HG02759 (cell line): ENCODE results near the gene IFI44.

Experiments used
- ATAC-seq: cut with Tn5 transposase; IDR thresholded peaks from one replicate; pipeline ENCODE4 v1.9.1; 2021; ENCODE audit warnings: mild to moderate bottlenecking, moderate library complexity; ENCODE audit not compliant: unreplicated experiment

Gene IFI44

GRCh38 chr1:78649628-78650027 is at the start of gene IFI44:
Gene IFI44 (plus strand): TSS chr1:78649831. CDS start chr1:78650196, 365 bp downstream.
- ATAC-seq = peak; percentile 84

- no peak for ATAC-seq
Measured at GRCh38 chr1:78601068-78601467, 48.6 kb upstream of the IFI44 start.

GRCh38 chr1:78603206-78603605 is 46.4 kb upstream of the IFI44 start:
- no peak for ATAC-seq

GRCh38 chr1:78604643-78605042 is 45.0 kb upstream of the IFI44 start:
- no peak for ATAC-seq

GRCh38 chr1:78606274-78606673 is 43.4 kb upstream of the IFI44 start:
- ATAC-seq = no peak

GRCh38 chr1:78607334-78607927 is 42.2 kb upstream of the IFI44 start:
- no peak for ATAC-seq

GRCh38 chr1:78607944-78608343 is 41.7 kb upstream of the IFI44 start:
- no peak for ATAC-seq

GRCh38 chr1:78617615-78618026 is 32.0 kb upstream of the IFI44 start:
- ATAC-seq = peak; percentile 51

GRCh38 chr1:78619032-78619431 is 30.6 kb upstream of the IFI44 start:
- no peak for ATAC-seq

- ATAC-seq = peak; percentile 7
Measured at GRCh38 chr1:78619446-78619802, 30.2 kb upstream of the IFI44 start.

- ATAC-seq = peak; percentile 54
Measured at GRCh38 chr1:78619803-78620579, 29.6 kb upstream of the IFI44 start, which contains the start of gene IFI44L. Gene IFI44L (plus strand): TSS chr1:78620448. CDS start chr1:78627916, 7,468 bp downstream.

- ATAC-seq = peak; percentile 23
Measured at GRCh38 chr1:78620666-78621065, 29.0 kb upstream of the IFI44 start.

GRCh38 chr1:78622548-78622947 is 27.1 kb upstream of the IFI44 start:
- no peak for ATAC-seq

GRCh38 chr1:78624035-78624434 is 25.6 kb upstream of the IFI44 start:
- no peak for ATAC-seq

GRCh38 chr1:78627321-78627720 is 22.3 kb upstream of the IFI44 start:
- no peak for ATAC-seq

- no peak for ATAC-seq
Measured at GRCh38 chr1:78630600-78630999, 19.0 kb upstream of the IFI44 start.

GRCh38 chr1:78633209-78633608 is 16.4 kb upstream of the IFI44 start:
- no peak for ATAC-seq

GRCh38 chr1:78640462-78640861 is 9.2 kb upstream of the IFI44 start:
- ATAC-seq = peak; percentile 70

GRCh38 chr1:78641558-78641957 is 8.1 kb upstream of the IFI44 start:
- ATAC-seq = no peak

- no peak for ATAC-seq
Measured at GRCh38 chr1:78645723-78646122, 3.9 kb upstream of the IFI44 start.

- ATAC-seq = no peak
Measured at GRCh38 chr1:78647238-78647637, 2.4 kb upstream of the IFI44 start.

GRCh38 chr1:78650114-78650660 is 556 bp downstream of the IFI44 start:
- no peak for ATAC-seq
